RWPE2 (cell line): Measurements from ENCODE around the gene RFNG.

ENCODE experiments used
- ATAC-seq: fragments of 200-7000 bp; cut with Tn5 transposase; 3 replicates; pipeline ENCODE4 v1.9.1; 2021; ENCODE audit warnings: low read depth
- DNase-seq: peaks from one replicate; pipeline ENCODE4 v3.0.0-alpha.2; 2020; ENCODE audit warnings: low spot score
- H3K27ac ChIP-seq: fragments of 450-650 bp; 2 replicates; pipeline ENCODE4 v1.5.1; 2017; ENCODE audit warnings: mild to moderate bottlenecking; ENCODE audit not compliant: poor library complexity, severe bottlenecking
- H3K27me3 ChIP-seq: fragments of 250-450 bp; sonication (Bioruptor Pico); 2 replicates; pipeline ENCODE4 v1.5.1; 2021; ENCODE audit warnings: mild to moderate bottlenecking, moderate library complexity; ENCODE audit not compliant: insufficient read depth, poor library complexity, severe bottlenecking
- H3K36me3 ChIP-seq: fragments of 250-450 bp; sonication (Bioruptor Pico); 2 replicates; pipeline ENCODE4 v1.5.1; 2020; ENCODE audit warnings: low read depth, mild to moderate bottlenecking, moderate library complexity
- H3K4me1 ChIP-seq: fragments of 250-450 bp; sonication (Bioruptor Pico); 2 replicates; pipeline ENCODE4 v1.5.1; 2021; ENCODE audit warnings: mild to moderate bottlenecking, moderate library complexity; ENCODE audit not compliant: insufficient read depth, poor library complexity, severe bottlenecking
- H3K4me3 ChIP-seq: fragments of 250-450 bp; sonication (Bioruptor Pico); 2 replicates; pipeline ENCODE4 v1.5.1; 2021; ENCODE audit warnings: mild to moderate bottlenecking, moderate library complexity; ENCODE audit not compliant: severe bottlenecking
- H3K9me3 ChIP-seq: fragments of 250-450 bp; sonication (Bioruptor Pico); 2 replicates; pipeline ENCODE4 v1.5.1; 2021; ENCODE audit warnings: mild to moderate bottlenecking, moderate library complexity; ENCODE audit not compliant: severe bottlenecking
- CTCF ChIP-seq: fragments of 450-650 bp; IDR thresholded peaks from one replicate; pipeline ENCODE4 v1.5.1; 2017; ENCODE audit warnings: mild to moderate bottlenecking, moderate library complexity; ENCODE audit not compliant: poor library complexity, severe bottlenecking

The RFNG gene

GRCh38 chr17:82018152-82018988 is 33.2 kb downstream of the RFNG start:
- no peak for TF ChIP-seq CTCF
- ATAC-seq, result no peak
- H3K9me3 ChIP-seq, result no peaks in the 10 kb centered on the region
- no peak overlapping the region for H3K27ac ChIP-seq
- H3K27me3 ChIP-seq, result no peaks in the 10 kb centered on the region
- no peak for DNase-seq
- H3K36me3 ChIP-seq, result 0 out of 2 replicates have a peak, but pooled peaks cover 9% of the 10 kb centered on the region
- no peaks in the 10 kb centered on the region for H3K4me1 ChIP-seq
- no peak overlapping the region for H3K4me3 ChIP-seq

GRCh38 chr17:82017612-82018151 is 33.9 kb downstream of the RFNG start:
- Histone ChIP-seq H3K36me3 (0 out of 2 replicates have a peak, but pooled peaks cover 9% of the 10 kb centered on the region), H3K4me1 (no peaks in the 10 kb centered on the region), H3K4me3 (no peak overlapping the region), H3K9me3 (no peaks in the 10 kb centered on the region), H3K27ac (no peak overlapping the region), H3K27me3 (no peaks in the 10 kb centered on the region)
- ATAC-seq, result no peak
- no peak for DNase-seq
- TF ChIP-seq CTCF, result no peak

GRCh38 chr17:82016875-82017459 is 34.6 kb downstream of the RFNG start:
- Histone ChIP-seq H3K27me3 (no peaks in the 10 kb centered on the region), H3K27ac (no peak overlapping the region), H3K36me3 (0 out of 2 replicates have a peak, but pooled peaks cover 9% of the 10 kb centered on the region), H3K4me1 (no peaks in the 10 kb centered on the region), H3K9me3 (no peaks in the 10 kb centered on the region), H3K4me3 (no peak overlapping the region)
- DNase-seq, result no peak
- no peak for ATAC-seq
- no peak for TF ChIP-seq CTCF

- no peak for ATAC-seq
- Histone ChIP-seq H3K27me3 (no peaks in the 10 kb centered on the region), H3K4me3 (no peak overlapping the region), H3K36me3 (0 out of 2 replicates have a peak, but pooled peaks cover 9% of the 10 kb centered on the region), H3K4me1 (no peaks in the 10 kb centered on the region), H3K27ac (no peak overlapping the region), H3K9me3 (no peaks in the 10 kb centered on the region)
- no peak for DNase-seq
- TF ChIP-seq CTCF, result no peak
Observed at GRCh38 chr17:82016061-82016874, 35.3 kb downstream of the RFNG start.
